ENCODE measurements around the gene OR51A4. TPM values are rescaled to one million over a fixed set of nuclear protein-coding genes. Genes with fewer than 3 reads are reported as not detected.
A peak's percentile ranks its signal among the peaks of the same experiment; 100 is the strongest.

OR51A4 gene
- total and polyA plus RNA-seq, 4 donors = not detected

DNA sequence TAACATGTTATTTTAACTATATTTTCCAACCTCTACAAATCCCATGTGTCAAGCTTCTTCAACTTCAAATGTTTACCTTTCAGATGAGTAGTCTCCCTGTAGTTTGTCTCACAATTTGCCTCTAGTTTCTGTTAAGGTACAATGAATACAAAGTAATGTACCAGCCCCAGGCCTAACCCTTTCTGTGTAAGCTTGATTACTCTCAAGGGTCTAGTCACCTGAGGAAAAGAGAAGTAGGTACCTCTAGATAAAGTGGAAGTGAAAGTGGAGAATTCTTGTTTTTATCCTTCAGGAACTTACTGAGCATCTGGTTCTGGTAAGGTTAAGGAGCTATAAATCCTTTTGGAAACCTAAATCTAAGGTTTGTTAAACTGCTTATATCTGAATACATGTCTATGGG is 43.9 kb downstream of the OR51A4 start, which contains the start of gene OR51A7:
Gene OR51A7 (plus strand): TSS at position 300 of the 400 bp plus-strand sequence. CDS start 3,587 bp downstream, outside the sequence.
- H3K27ac ChIP-seq (ENCODE audit: low read depth in 1 of 2, low read length in 1 of 2) = no peak within 1 kb of the TSS
- TF ChIP-seq, protein P1, sequence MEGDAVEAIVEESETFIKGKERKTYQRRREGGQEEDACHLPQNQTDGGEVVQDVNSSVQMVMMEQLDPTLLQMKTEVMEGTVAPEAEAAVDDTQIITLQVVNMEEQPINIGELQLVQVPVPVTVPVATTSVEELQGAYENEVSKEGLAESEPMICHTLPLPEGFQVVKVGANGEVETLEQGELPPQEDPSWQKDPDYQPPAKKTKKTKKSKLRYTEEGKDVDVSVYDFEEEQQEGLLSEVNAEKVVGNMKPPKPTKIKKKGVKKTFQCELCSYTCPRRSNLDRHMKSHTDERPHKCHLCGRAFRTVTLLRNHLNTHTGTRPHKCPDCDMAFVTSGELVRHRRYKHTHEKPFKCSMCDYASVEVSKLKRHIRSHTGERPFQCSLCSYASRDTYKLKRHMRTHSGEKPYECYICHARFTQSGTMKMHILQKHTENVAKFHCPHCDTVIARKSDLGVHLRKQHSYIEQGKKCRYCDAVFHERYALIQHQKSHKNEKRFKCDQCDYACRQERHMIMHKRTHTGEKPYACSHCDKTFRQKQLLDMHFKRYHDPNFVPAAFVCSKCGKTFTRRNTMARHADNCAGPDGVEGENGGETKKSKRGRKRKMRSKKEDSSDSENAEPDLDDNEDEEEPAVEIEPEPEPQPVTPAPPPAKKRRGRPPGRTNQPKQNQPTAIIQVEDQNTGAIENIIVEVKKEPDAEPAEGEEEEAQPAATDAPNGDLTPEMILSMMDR (IDR thresholded peaks at IDR 0.05; ENCODE audit: control extremely low read depth, extremely low read depth) = no peak
- no peaks in the 10 kb centered on the region for H3K27me3 ChIP-seq (ENCODE audit: control insufficient read depth in 3 of 3, insufficient read depth in 3 of 3, low read length in 2 of 3)
- ATAC-seq (ENCODE audit: insufficient read depth, low FRiP score) = no peak
- no peak within 1 kb of the TSS for H3K4me3 ChIP-seq
- peak in 1 of 3 donors; percentile 17 for DNase-seq
- H3K36me3 ChIP-seq (ENCODE audit: control insufficient read depth in 4 of 4, insufficient read depth in 4 of 4, low read length in 4 of 4) = no peaks in the 10 kb centered on the region
- H3K4me1 ChIP-seq (ENCODE audit: control insufficient read depth in 5 of 5, insufficient read depth in 5 of 5, low read length in 5 of 5) = no peaks in the 10 kb centered on the region
- H3K9ac ChIP-seq (ENCODE audit: insufficient read depth in 1 of 2, low read length in 2 of 2) = no peak within 1 kb of the TSS
- H3K9me3 ChIP-seq (ENCODE audit: control insufficient read depth in 4 of 4, insufficient read depth in 3 of 4, low read length in 3 of 4) = no peaks in the 10 kb centered on the region

Other genes with a start within 250 kb of the OR51A4 start
- gene OR51E2, start 249.8 kb downstream of the OR51A4 start, total RNA-seq = not detected
- not detected for gene OR51E2, start 249.8 kb downstream of the OR51A4 start, polyA plus RNA-seq
- not detected for gene MMP26, start 242.8 kb downstream of the OR51A4 start, total RNA-seq
- not detected for gene MMP26, start 242.8 kb downstream of the OR51A4 start, polyA plus RNA-seq
- not detected for gene OR51F1, start 177.7 kb downstream of the OR51A4 start, total RNA-seq
- gene OR51F1, start 177.7 kb downstream of the OR51A4 start, polyA plus RNA-seq = not detected
- gene OR52R1, start 143.2 kb downstream of the OR51A4 start, total RNA-seq = not detected
- gene OR52R1, start 143.2 kb downstream of the OR51A4 start, polyA plus RNA-seq = not detected
- not detected for gene OR51F2, start 126.3 kb downstream of the OR51A4 start, total RNA-seq
- gene OR51F2, start 126.3 kb downstream of the OR51A4 start, polyA plus RNA-seq = not detected
- gene OR51S1, start 98.4 kb downstream of the OR51A4 start, total RNA-seq = not detected
- gene OR51S1, start 98.4 kb downstream of the OR51A4 start, polyA plus RNA-seq = not detected
- gene OR51T1, start 65.7 kb downstream of the OR51A4 start, total RNA-seq = not detected
- not detected for gene OR51T1, start 65.7 kb downstream of the OR51A4 start, polyA plus RNA-seq
- not detected for gene OR51A7, start 43.8 kb downstream of the OR51A4 start, total RNA-seq
- not detected for gene OR51A7, start 43.8 kb downstream of the OR51A4 start, polyA plus RNA-seq
- not detected for gene OR51G2, start 28.3 kb downstream of the OR51A4 start, total RNA-seq
- gene OR51G2, start 28.3 kb downstream of the OR51A4 start, polyA plus RNA-seq = not detected
- not detected for gene OR51G1, start 23.3 kb downstream of the OR51A4 start, total RNA-seq
- not detected for gene OR51G1, start 23.3 kb downstream of the OR51A4 start, polyA plus RNA-seq
- gene OR51A2, start 8.1 kb upstream of the OR51A4 start, total RNA-seq = not detected
- not detected for gene OR51A2, start 8.1 kb upstream of the OR51A4 start, polyA plus RNA-seq
- not detected for gene OR51L1, start 47.2 kb upstream of the OR51A4 start, total RNA-seq
- gene OR51L1, start 47.2 kb upstream of the OR51A4 start, polyA plus RNA-seq = not detected
- not detected for gene OR52J3, start 98.9 kb upstream of the OR51A4 start, total RNA-seq
- not detected for gene OR52J3, start 98.9 kb upstream of the OR51A4 start, polyA plus RNA-seq
- not detected for gene OR52E2, start 112.0 kb upstream of the OR51A4 start, total RNA-seq
- gene OR52E2, start 112.0 kb upstream of the OR51A4 start, polyA plus RNA-seq = not detected
- gene OR52E1, start 122.0 kb upstream of the OR51A4 start, total RNA-seq = not detected
- gene OR52E1, start 122.0 kb upstream of the OR51A4 start, polyA plus RNA-seq = not detected
- gene OR52A5, start 190.8 kb upstream of the OR51A4 start, total RNA-seq = not detected
- gene OR52A5, start 190.8 kb upstream of the OR51A4 start, polyA plus RNA-seq = not detected
- not detected for gene OR52A1, start 207.2 kb upstream of the OR51A4 start, total RNA-seq
- gene OR52A1, start 207.2 kb upstream of the OR51A4 start, polyA plus RNA-seq = not detected

All from lung (tissue), 12 donors.